Esophagus squamous epithelium (tissue), 5 donors: ENCODE results near the gene TMUB1. TPM values are rescaled to one million over a fixed set of nuclear protein-coding genes. Genes with fewer than 3 reads are reported as not detected.

ENCODE experiments used
- DNase-seq: peaks from one replicate; lab custom pipeline; 2025; lab: John Stamatoyannopoulos, UW
- H3K27ac ChIP-seq, 4 donors: fragments of 200-600 bp; sonication (generic); one replicate each; pipeline ENCODE4 v1.5.1; 2016 to 2019; ENCODE audit warnings: mild to moderate bottlenecking in 1 of 4
- H3K27me3 ChIP-seq, 4 donors: fragments of 200-600 bp; sonication (generic); 1 replicate in 3 of 4; 2 replicates in 1 of 4; pipeline versions ENCODE4 v1.5.1 to v1.6.0; 2017 to 2021; ENCODE audit warnings: antibody characterized with exemption in 1 of 4
- H3K36me3 ChIP-seq, 3 donors: fragments of 200-600 bp; sonication (generic); one replicate each; pipeline ENCODE4 v1.5.1; 2016 to 2019
- H3K4me1 ChIP-seq, 3 donors: fragments of 200-600 bp; sonication (generic); one replicate each; pipeline ENCODE4 v1.5.1; 2017 to 2019
- H3K4me3 ChIP-seq, 4 donors: fragments of 200-600 bp; sonication (generic); 1 replicate in 3 of 4; 2 replicates in 1 of 4; pipeline ENCODE4 v1.5.1; 2016 to 2019; ENCODE audit warnings: mild to moderate bottlenecking in 2 of 4, moderate library complexity in 1 of 4
- H3K9me3 ChIP-seq, 3 donors: fragments of 200-600 bp; sonication (generic); one replicate each; pipeline ENCODE4 v1.5.1; 2016 to 2019
- CTCF ChIP-seq, 6 experiments: fragments of 450-650 bp in 4 of 6; fragments of 200-600 bp in 2 of 6; sonication (generic) in 2 of 6; IDR thresholded peaks; one replicate each; pipeline ENCODE4 v1.5.1; 2016 to 2019; ENCODE audit warnings: antibody characterized with exemption in 6 of 6, mild to moderate bottlenecking in 4 of 6, moderate library complexity in 4 of 6
- POLR2A ChIP-seq, 4 donors: fragments of 450-650 bp; IDR thresholded peaks; one replicate each; pipeline ENCODE4 v1.6.1; 2017; ENCODE audit warnings: antibody characterized with exemption in 4 of 4, mild to moderate bottlenecking in 4 of 4, moderate library complexity in 3 of 4
- WGBS, 2 donors: methylation state at CpG; one replicate each; pipeline ENCODE4 v1.1.5; 2018; 5-methylcytosine and 5-hydroxymethylcytosine counted together
- intact Hi-C: fragments of 100-400 bp; cut with DNase I; formaldehyde crosslinking; loops from one replicate; pipeline ENCODE4 v1.15.0; 2022
- total RNA-seq, 4 donors: library from RNA; depleted of rRNA; stranded (reverse); fragments of >200 nt; gene quantifications; one replicate each; pipeline ENCODE4 v1.1.0, GENCODE V29; 2016
- donor health status: DM: yes; HTN: yes; CAD: no.

TMUB1 gene
- total RNA-seq, 4 donors from 2014 or later = 28.4 to 51.0 (median 35.2) TPM

GRCh38 chr7:151103973-151104372 lies 20.7 kb upstream of the TMUB1 start:
- H3K27ac ChIP-seq = no peak overlapping the region
- no peaks in the 10 kb centered on the region for H3K27me3 ChIP-seq
- no peak overlapping the region for H3K4me3 ChIP-seq
- peaks cover 0 to 40% (median 0%) of the 10 kb centered on the region in 3 donors for H3K4me1 ChIP-seq
- intact Hi-C loops = loop anchor here (10.0 kb wide), 1 partner anchor 209 kb away; no protein-coding TSS in a partner anchor
- no peak for DNase-seq
- 87 to 89% methylated on average over 8 to 12 of the region's 12 CpGs for WGBS, 2 donors
- H3K36me3 ChIP-seq = no peaks in the 10 kb centered on the region
- no peaks in the 10 kb centered on the region for H3K9me3 ChIP-seq
- TF ChIP-seq POLR2A (IDR thresholded peaks at IDR 0.05) (no peak), CTCF (IDR thresholded peaks at IDR 0.05) (no peak)

GRCh38 chr7:151102991-151103390 lies 19.7 kb upstream of the TMUB1 start:
- TF ChIP-seq POLR2A (IDR thresholded peaks at IDR 0.05) (no peak), CTCF (IDR thresholded peaks at IDR 0.05) (no peak)
- 82 to 86% methylated on average over 3 of the region's 3 CpGs for WGBS, 2 donors
- peaks cover 0 to 40% (median 0%) of the 10 kb centered on the region in 3 donors for H3K4me1 ChIP-seq
- no peak overlapping the region for H3K4me3 ChIP-seq
- no peak overlapping the region for H3K27ac ChIP-seq
- DNase-seq = no peak
- H3K36me3 ChIP-seq = no peaks in the 10 kb centered on the region
- intact Hi-C loops = loop anchor here (10.0 kb wide), 1 partner anchor 208 kb away; no protein-coding TSS in a partner anchor
- H3K27me3 ChIP-seq = no peaks in the 10 kb centered on the region
- no peaks in the 10 kb centered on the region for H3K9me3 ChIP-seq

- Histone ChIP-seq H3K4me1 (peaks cover 0 to 40% (median 0%) of the 10 kb centered on the region in 3 donors), H3K27ac (no peak overlapping the region), H3K4me3 (no peak overlapping the region), H3K36me3 (no peaks in the 10 kb centered on the region), H3K9me3 (no peaks in the 10 kb centered on the region), H3K27me3 (no peaks in the 10 kb centered on the region)
- TF ChIP-seq POLR2A (IDR thresholded peaks at IDR 0.05) = no peak
- TF ChIP-seq CTCF (IDR thresholded peaks at IDR 0.05) = no peak
- DNase-seq = no peak
- intact Hi-C loops = loop anchor here (10.0 kb wide), 1 partner anchor 207 kb away; no protein-coding TSS in a partner anchor
- whole genome bisulfite sequencing, 2 donors = 84 to 90% methylated on average over 15 to 21 of the region's 24 CpGs
These were observed 18.5 kb upstream of the TMUB1 start for GRCh38 chr7:151101621-151102396.

- intact Hi-C loops = loop anchor here (10.0 kb wide), 1 partner anchor 206 kb away; no protein-coding TSS in a partner anchor
These were observed 17.6 kb upstream of the TMUB1 start for GRCh38 chr7:151100921-151101320.

More at GRCh38 chr7:151100921-151101320, 17.6 kb upstream of the TMUB1 start:
- peaks cover 0 to 40% (median 0%) of the 10 kb centered on the region in 3 donors for H3K4me1 ChIP-seq
- no peaks in the 10 kb centered on the region for H3K9me3 ChIP-seq
- H3K27me3 ChIP-seq = no peaks in the 10 kb centered on the region
- no peak overlapping the region for H3K27ac ChIP-seq
- no peak for DNase-seq
- no peak overlapping the region for H3K4me3 ChIP-seq
- TF ChIP-seq CTCF (IDR thresholded peaks at IDR 0.05) (no peak), POLR2A (IDR thresholded peaks at IDR 0.05) (no peak)
- WGBS, 2 donors = 94 to 98% methylated on average over 7 of the region's 10 CpGs
- no peaks in the 10 kb centered on the region for H3K36me3 ChIP-seq
